GM23338 (cell line): Measurements from ENCODE around the gene IMPG2. TPM values are rescaled to one million over a fixed set of nuclear protein-coding genes. Genes with fewer than 3 reads are reported as not detected.
A peak's percentile ranks its signal among the peaks of the same experiment; 100 is the strongest.

Experiments
- ATAC-seq: fragments of 200-7000 bp; cut with Tn5 transposase; 3 replicates; pipeline ENCODE4 v1.9.1; 2020
- DNase-seq: peaks from one replicate; pipeline ENCODE4 v3.0.0-alpha.2; 2015; ENCODE audit warnings: low spot score
- H2AFZ ChIP-seq: fragments of 200-600 bp; sonication (generic); 2 replicates; pipeline ENCODE4 v1.8.0; 2016; ENCODE audit warnings: antibody characterized with exemption, mild to moderate bottlenecking, moderate library complexity
- H3F3A ChIP-seq: fragments of 200-600 bp; sonication (generic); replicated peaks from 2 replicates; pipeline ENCODE4 v1.8.0; 2017; ENCODE audit warnings: antibody characterized with exemption, mixed run types, low read depth
- H3K27ac ChIP-seq: fragments of 200-600 bp; sonication (generic); 2 replicates; pipeline ENCODE4 v1.6.1; 2016; ENCODE audit warnings: low read depth
- H3K27me3 ChIP-seq: fragments of 200-600 bp; sonication (generic); 2 replicates; pipeline ENCODE4 v1.8.0; 2016; ENCODE audit warnings: mild to moderate bottlenecking, mixed run types, moderate library complexity; ENCODE audit not compliant: insufficient read depth
- H3K36me3 ChIP-seq: fragments of 200-600 bp; sonication (generic); 2 replicates; pipeline ENCODE4 v1.8.0; 2016; ENCODE audit warnings: mild to moderate bottlenecking; ENCODE audit not compliant: insufficient read depth
- H3K4me1 ChIP-seq: fragments of 200-600 bp; sonication (generic); 2 replicates; pipeline ENCODE4 v1.8.0; 2016; ENCODE audit warnings: mild to moderate bottlenecking, moderate library complexity; ENCODE audit not compliant: insufficient read depth
- H3K4me2 ChIP-seq: fragments of 200-600 bp; sonication (generic); 2 replicates; pipeline ENCODE4 v1.7.1; 2017; ENCODE audit warnings: mixed run types
- H3K4me3 ChIP-seq: fragments of 200-600 bp; sonication (generic); 2 replicates; pipeline ENCODE4 v1.6.1; 2016; ENCODE audit warnings: mixed run types
- H3K79me2 ChIP-seq: fragments of 200-600 bp; sonication (generic); replicated peaks from 2 replicates; pipeline ENCODE4 v1.8.0; 2017; ENCODE audit warnings: mild to moderate bottlenecking; ENCODE audit not compliant: insufficient read depth
- H3K9me2 ChIP-seq: fragments of 200-600 bp; sonication (generic); 2 replicates; pipeline ENCODE4 v1.8.0; 2017; ENCODE audit not compliant: insufficient read depth
- H4K20me1 ChIP-seq: fragments of 200-600 bp; sonication (generic); replicated peaks from 2 replicates; pipeline ENCODE4 v1.8.0; 2017; ENCODE audit warnings: mild to moderate bottlenecking; ENCODE audit not compliant: insufficient read depth
- H3K27ac Mint-ChIP-seq: 2 replicates; pipeline ENCODE4 v1.8.0; 2020; ENCODE audit warnings: inconsistent platforms, mild to moderate bottlenecking, moderate library complexity, mixed read lengths
- H3K27me3 Mint-ChIP-seq: 3 replicates; pipeline ENCODE4 v1.8.0; 2022; ENCODE audit warnings: low read depth, mild to moderate bottlenecking, moderate library complexity, mixed read lengths, inconsistent platforms; ENCODE audit not compliant: insufficient read depth, poor library complexity
- H3K36me3 Mint-ChIP-seq: 3 replicates; pipeline ENCODE4 v1.8.0; 2021; ENCODE audit warnings: low read depth, mild to moderate bottlenecking, inconsistent platforms, moderate library complexity, mixed read lengths
- H3K4me1 Mint-ChIP-seq: 3 replicates; pipeline ENCODE4 v1.8.0; 2020; ENCODE audit warnings: mild to moderate bottlenecking, inconsistent platforms, mixed read lengths
- H3K4me3 Mint-ChIP-seq: 3 replicates; pipeline ENCODE4 v1.8.0; 2021; ENCODE audit warnings: moderate library complexity, mild to moderate bottlenecking, inconsistent platforms, mixed read lengths
- H3K9me3 Mint-ChIP-seq: 3 replicates; pipeline ENCODE4 v1.8.0; 2020; ENCODE audit warnings: moderate library complexity, mild to moderate bottlenecking, inconsistent platforms, mixed read lengths
- CREB1 ChIP-seq: fragments of 250-450 bp; sonication (Bioruptor Pico); IDR thresholded peaks from 2 replicates; pipeline ENCODE4 v1.5.0; 2020; ENCODE audit warnings: low read depth, mild to moderate bottlenecking, moderate library complexity
- EZH2 ChIP-seq: fragments of 200-600 bp; sonication (generic); IDR thresholded peaks from one replicate; pipeline ENCODE4 v1.8.0; 2017; ENCODE audit warnings: antibody characterized with exemption, mild to moderate bottlenecking, low read depth; ENCODE audit not compliant: unreplicated experiment
- EZH2phosphoT487 ChIP-seq: fragments of 200-600 bp; sonication (generic); IDR thresholded peaks from one replicate; pipeline ENCODE4 v1.8.1; 2018; ENCODE audit warnings: antibody characterized with exemption; ENCODE audit not compliant: unreplicated experiment
- JUNB ChIP-seq: IDR thresholded peaks from one replicate; pipeline ENCODE4 v1.6.1; 2016; ENCODE audit warnings: antibody characterized with exemption; ENCODE audit not compliant: unreplicated experiment
- NANOG ChIP-seq: IDR thresholded peaks from 2 replicates; pipeline ENCODE4 v1.6.1; 2016; ENCODE audit warnings: antibody characterized with exemption, borderline replicate concordance
- POLR2AphosphoS5 ChIP-seq: IDR thresholded peaks from 2 replicates; pipeline ENCODE4 v1.6.1; 2016; ENCODE audit warnings: antibody characterized with exemption, low read depth
- STAT1 ChIP-seq: IDR thresholded peaks from one replicate; pipeline ENCODE4 v1.6.1; 2016; ENCODE audit warnings: antibody characterized with exemption; ENCODE audit not compliant: unreplicated experiment
- ZNF114 ChIP-seq: fragments of 250-450 bp; sonication (Bioruptor Pico); IDR thresholded peaks from 2 replicates; pipeline ENCODE4 v1.5.0; 2020; ENCODE audit warnings: mild to moderate bottlenecking, moderate library complexity
- ZNF331 ChIP-seq: fragments of 250-450 bp; sonication (Bioruptor Pico); IDR thresholded peaks from 2 replicates; pipeline ENCODE4 v1.5.0; 2020; ENCODE audit warnings: low read depth, mild to moderate bottlenecking, moderate library complexity
- ZNF462 ChIP-seq: fragments of 250-450 bp; sonication (Bioruptor Pico); IDR thresholded peaks from 2 replicates; pipeline ENCODE4 v1.5.0; 2020; ENCODE audit warnings: mild to moderate bottlenecking, moderate library complexity
- polyA plus RNA-seq: library from polyadenylated mRNA; unstranded; fragments of >200 nt; fragmentation: Nextera tagmentation; extraction: Ambion mirVana; gene quantifications from 2 replicates; pipeline ENCODE4 v1.2.1, GENCODE V29; 2016
- total RNA-seq: library from RNA; depleted of rRNA; stranded (reverse); fragments of >200 nt; shearing (Covaris generic); gene quantifications from 2 replicates; pipeline ENCODE4 v1.2.3, GENCODE V29; 2014
- TF ChIP-seq, protein P1 (sequence below): IDR thresholded peaks from 2 replicates; pipeline ENCODE4 v1.6.1; 2016; ENCODE audit warnings: antibody characterized with exemption
- TF ChIP-seq, protein P2 (sequence below), 2 experiments: fragments of 200-600 bp in 1 of 2; sonication (generic) in 1 of 2; conservative IDR thresholded peaks; 2 replicates each; pipeline versions ENCODE4 v1.5.1 to v1.6.1; 2016 to 2017; ENCODE audit warnings: antibody characterized with exemption in 2 of 2, low read depth in 2 of 2, mild to moderate bottlenecking in 2 of 2, moderate library complexity in 1 of 2
- TF ChIP-seq, protein P3 (sequence below): IDR thresholded peaks from one replicate; pipeline ENCODE4 v1.6.1; 2018; ENCODE audit warnings: antibody characterized with exemption; ENCODE audit not compliant: unreplicated experiment

The IMPG2 gene
- total and polyA plus RNA-seq, 2 experiments from 2014 or later: not detected

GRCh38 chr3:101252307-101252706, 68.1 kb downstream of the IMPG2 start:
- ATAC-seq: no peak
- Mint-ChIP-seq H3K4me3 (no peak overlapping the region), H3K27me3 (peaks cover 3% of the 10 kb centered on the region), H3K4me1 (peaks cover 29% of the 10 kb centered on the region; the same call in 2 of the 3 replicates), H3K9me3 (no peaks in the 10 kb centered on the region; the same call in 2 of the 3 replicates), H3K27ac (no peak overlapping the region), H3K36me3 (no peaks in the 10 kb centered on the region)
- Histone ChIP-seq H3K4me1 (peaks cover 18% of the 10 kb centered on the region), H3K9me2 (no peaks in the 10 kb centered on the region), H3K27ac (no peak overlapping the region), H3K4me2 (peak overlapping the region; percentile 26; the same call in 1 of the 2 replicates), H3K4me3 (no peak overlapping the region), H4K20me1 (no peaks in the 10 kb centered on the region), H3K79me2 (no peaks in the 10 kb centered on the region), H2AFZ (no peak overlapping the region), H3F3A (no peaks in the 10 kb centered on the region), H3K36me3 (no peaks in the 10 kb centered on the region), H3K27me3 (no peaks in the 10 kb centered on the region)
- TF ChIP-seq CREB1 (CRISPR knock-in tag) (no peak), EZH2 (no peak), STAT1 (no peak), EZH2phosphoT487 (no peak), ZNF462 (CRISPR knock-in tag) (no peak), POLR2AphosphoS5 (no peak), NANOG (no peak), ZNF331 (CRISPR knock-in tag) (no peak), JUNB (no peak), ZNF114 (CRISPR knock-in tag) (no peak)
- TF ChIP-seq, protein P1, sequence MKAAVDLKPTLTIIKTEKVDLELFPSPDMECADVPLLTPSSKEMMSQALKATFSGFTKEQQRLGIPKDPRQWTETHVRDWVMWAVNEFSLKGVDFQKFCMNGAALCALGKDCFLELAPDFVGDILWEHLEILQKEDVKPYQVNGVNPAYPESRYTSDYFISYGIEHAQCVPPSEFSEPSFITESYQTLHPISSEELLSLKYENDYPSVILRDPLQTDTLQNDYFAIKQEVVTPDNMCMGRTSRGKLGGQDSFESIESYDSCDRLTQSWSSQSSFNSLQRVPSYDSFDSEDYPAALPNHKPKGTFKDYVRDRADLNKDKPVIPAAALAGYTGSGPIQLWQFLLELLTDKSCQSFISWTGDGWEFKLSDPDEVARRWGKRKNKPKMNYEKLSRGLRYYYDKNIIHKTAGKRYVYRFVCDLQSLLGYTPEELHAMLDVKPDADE: no peak
- TF ChIP-seq, protein P2, sequence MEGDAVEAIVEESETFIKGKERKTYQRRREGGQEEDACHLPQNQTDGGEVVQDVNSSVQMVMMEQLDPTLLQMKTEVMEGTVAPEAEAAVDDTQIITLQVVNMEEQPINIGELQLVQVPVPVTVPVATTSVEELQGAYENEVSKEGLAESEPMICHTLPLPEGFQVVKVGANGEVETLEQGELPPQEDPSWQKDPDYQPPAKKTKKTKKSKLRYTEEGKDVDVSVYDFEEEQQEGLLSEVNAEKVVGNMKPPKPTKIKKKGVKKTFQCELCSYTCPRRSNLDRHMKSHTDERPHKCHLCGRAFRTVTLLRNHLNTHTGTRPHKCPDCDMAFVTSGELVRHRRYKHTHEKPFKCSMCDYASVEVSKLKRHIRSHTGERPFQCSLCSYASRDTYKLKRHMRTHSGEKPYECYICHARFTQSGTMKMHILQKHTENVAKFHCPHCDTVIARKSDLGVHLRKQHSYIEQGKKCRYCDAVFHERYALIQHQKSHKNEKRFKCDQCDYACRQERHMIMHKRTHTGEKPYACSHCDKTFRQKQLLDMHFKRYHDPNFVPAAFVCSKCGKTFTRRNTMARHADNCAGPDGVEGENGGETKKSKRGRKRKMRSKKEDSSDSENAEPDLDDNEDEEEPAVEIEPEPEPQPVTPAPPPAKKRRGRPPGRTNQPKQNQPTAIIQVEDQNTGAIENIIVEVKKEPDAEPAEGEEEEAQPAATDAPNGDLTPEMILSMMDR (conservative IDR thresholded peaks at IDR 0.05; ENCODE audit: low read depth in 2 of 2): no peak
- TF ChIP-seq, protein P3, sequence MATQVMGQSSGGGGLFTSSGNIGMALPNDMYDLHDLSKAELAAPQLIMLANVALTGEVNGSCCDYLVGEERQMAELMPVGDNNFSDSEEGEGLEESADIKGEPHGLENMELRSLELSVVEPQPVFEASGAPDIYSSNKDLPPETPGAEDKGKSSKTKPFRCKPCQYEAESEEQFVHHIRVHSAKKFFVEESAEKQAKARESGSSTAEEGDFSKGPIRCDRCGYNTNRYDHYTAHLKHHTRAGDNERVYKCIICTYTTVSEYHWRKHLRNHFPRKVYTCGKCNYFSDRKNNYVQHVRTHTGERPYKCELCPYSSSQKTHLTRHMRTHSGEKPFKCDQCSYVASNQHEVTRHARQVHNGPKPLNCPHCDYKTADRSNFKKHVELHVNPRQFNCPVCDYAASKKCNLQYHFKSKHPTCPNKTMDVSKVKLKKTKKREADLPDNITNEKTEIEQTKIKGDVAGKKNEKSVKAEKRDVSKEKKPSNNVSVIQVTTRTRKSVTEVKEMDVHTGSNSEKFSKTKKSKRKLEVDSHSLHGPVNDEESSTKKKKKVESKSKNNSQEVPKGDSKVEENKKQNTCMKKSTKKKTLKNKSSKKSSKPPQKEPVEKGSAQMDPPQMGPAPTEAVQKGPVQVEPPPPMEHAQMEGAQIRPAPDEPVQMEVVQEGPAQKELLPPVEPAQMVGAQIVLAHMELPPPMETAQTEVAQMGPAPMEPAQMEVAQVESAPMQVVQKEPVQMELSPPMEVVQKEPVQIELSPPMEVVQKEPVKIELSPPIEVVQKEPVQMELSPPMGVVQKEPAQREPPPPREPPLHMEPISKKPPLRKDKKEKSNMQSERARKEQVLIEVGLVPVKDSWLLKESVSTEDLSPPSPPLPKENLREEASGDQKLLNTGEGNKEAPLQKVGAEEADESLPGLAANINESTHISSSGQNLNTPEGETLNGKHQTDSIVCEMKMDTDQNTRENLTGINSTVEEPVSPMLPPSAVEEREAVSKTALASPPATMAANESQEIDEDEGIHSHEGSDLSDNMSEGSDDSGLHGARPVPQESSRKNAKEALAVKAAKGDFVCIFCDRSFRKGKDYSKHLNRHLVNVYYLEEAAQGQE: no peak
- no peak for DNase-seq
